ENCODE measurements around the gene CSRNP3.
"Not testable (repeated sequence)": the region's sequence is repeated elsewhere in the genome, so short reads cannot be mapped to it uniquely, and the experiment has no call there.

The CSRNP3 gene

DNA sequence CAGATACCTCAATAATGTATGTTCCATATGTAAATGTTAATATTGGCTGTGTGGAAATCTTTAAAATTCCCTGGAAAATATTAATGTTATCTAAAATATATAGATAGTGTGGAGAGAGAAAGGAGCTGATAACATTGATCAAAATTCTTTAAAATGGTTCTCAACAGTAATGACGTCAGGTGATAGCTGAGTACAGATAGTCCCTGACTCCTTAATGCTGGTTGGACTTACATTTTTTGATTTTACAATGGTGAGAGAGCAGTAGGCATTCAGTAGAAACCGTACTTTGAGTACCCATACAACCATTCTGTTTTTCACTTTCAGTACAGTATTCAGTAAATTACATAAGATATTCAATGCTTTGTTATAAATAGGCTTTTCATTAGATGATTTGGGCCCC is 177.9 kb downstream of the CSRNP3 start:
- Histone ChIP-seq H2AFZ (ENCODE audit: low read length, unreplicated experiment) (no peak overlapping the region), H3K4me3 (ENCODE audit: low read depth, low read length) (no peak overlapping the region), H3K4me1 (ENCODE audit: control insufficient read depth, insufficient read depth, low read length, unreplicated experiment) (no peaks in the 10 kb centered on the region), H3K27ac (ENCODE audit: low read depth, low read length) (no peak overlapping the region), H3K36me3 (ENCODE audit: insufficient read depth, low read length) (no peaks in the 10 kb centered on the region), H3K27me3 (ENCODE audit: insufficient read depth, low read length) (0 out of 2 replicates have a peak, but pooled peaks cover 3% of the 10 kb centered on the region), H3K79me2 (ENCODE audit: control insufficient read depth, insufficient read depth, low read length, unreplicated experiment) (no peaks in the 10 kb centered on the region)

DNA sequence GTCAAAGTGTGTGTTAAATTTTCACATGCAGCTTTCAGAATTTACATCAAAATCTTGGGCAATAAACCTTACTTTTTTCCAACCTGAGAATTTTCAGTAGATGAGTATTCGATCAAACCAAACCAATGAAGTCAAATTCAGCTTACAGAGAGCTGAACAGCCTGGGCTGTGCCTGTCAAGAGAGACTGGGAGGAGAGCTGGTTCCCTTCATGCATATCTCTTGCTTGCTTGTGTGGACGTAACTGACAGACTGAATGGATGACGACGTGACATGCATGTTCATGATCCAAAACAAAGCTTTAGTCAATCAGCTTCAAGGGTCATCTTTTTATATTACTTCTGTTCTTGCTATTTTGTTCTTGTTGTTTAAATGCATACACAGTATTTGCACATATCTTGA is 179.3 kb downstream of the CSRNP3 start:
- no peak overlapping the region for H3K4me3 ChIP-seq (ENCODE audit: low read depth, low read length)
- H3K79me2 ChIP-seq (ENCODE audit: control insufficient read depth, insufficient read depth, low read length, unreplicated experiment), result no peaks in the 10 kb centered on the region
- H3K4me1 ChIP-seq (ENCODE audit: control insufficient read depth, insufficient read depth, low read length, unreplicated experiment), result no peaks in the 10 kb centered on the region
- H3K27me3 ChIP-seq (ENCODE audit: insufficient read depth, low read length), result 0 out of 2 replicates have a peak, but pooled peaks cover 3% of the 10 kb centered on the region
- H3K36me3 ChIP-seq (ENCODE audit: insufficient read depth, low read length), result no peaks in the 10 kb centered on the region
- no peak overlapping the region for H3K27ac ChIP-seq (ENCODE audit: low read depth, low read length)
- no peak overlapping the region for H2AFZ ChIP-seq (ENCODE audit: low read length, unreplicated experiment)

DNA sequence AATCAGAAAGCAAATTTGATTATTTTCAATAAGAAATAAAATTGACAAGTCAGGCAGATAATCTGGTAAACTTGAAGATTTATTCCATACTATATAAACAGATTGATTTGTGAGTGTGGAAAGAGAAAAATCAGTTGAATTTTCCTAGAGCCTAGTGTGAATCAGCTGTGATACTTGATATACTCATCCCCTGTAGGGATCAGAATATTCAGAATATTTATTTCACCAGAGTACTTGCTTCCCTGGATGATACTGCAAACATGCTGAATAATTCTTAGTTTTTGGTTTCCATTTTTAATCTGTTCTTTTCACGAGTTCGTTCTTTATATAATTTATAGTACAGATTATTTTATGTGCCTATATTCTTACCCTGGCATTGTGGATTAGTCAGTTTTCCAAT is 181.7 kb downstream of the CSRNP3 start:
- H3K4me1 ChIP-seq (ENCODE audit: control insufficient read depth, insufficient read depth, low read length, unreplicated experiment), result no peaks in the 10 kb centered on the region
- H3K4me3 ChIP-seq (ENCODE audit: low read depth, low read length), result no peak overlapping the region
- no peaks in the 10 kb centered on the region for H3K36me3 ChIP-seq (ENCODE audit: insufficient read depth, low read length)
- 0 out of 2 replicates have a peak, but pooled peaks cover 3% of the 10 kb centered on the region for H3K27me3 ChIP-seq (ENCODE audit: insufficient read depth, low read length)
- no peak overlapping the region for H3K27ac ChIP-seq (ENCODE audit: low read depth, low read length)
- no peak overlapping the region for H2AFZ ChIP-seq (ENCODE audit: low read length, unreplicated experiment)
- no peaks in the 10 kb centered on the region for H3K79me2 ChIP-seq (ENCODE audit: control insufficient read depth, insufficient read depth, low read length, unreplicated experiment)

DNA sequence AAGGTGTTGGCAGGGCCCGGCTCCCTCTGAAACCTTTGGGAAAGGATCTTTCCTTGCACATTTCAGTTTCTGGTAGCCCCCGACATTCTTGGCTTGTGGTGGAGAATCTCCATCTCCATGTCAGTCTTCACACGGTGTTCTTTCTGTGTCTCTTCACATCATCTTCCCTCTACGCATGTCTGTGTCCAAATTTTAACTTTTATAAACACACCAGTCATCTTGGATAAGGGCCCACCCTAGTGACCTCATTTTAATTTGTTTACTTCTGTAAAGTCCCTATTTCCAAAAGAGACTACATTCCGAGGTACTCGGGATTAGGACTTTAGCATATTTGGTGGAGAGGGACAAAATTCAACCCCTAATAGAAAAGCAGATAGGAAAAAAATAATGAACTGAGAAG is 186.2 kb downstream of the CSRNP3 start:
- Histone ChIP-seq H2AFZ (ENCODE audit: low read length, unreplicated experiment) (no peak overlapping the region), H3K79me2 (ENCODE audit: control insufficient read depth, insufficient read depth, low read length, unreplicated experiment) (no peaks in the 10 kb centered on the region), H3K27me3 (ENCODE audit: insufficient read depth, low read length) (no peaks in the 10 kb centered on the region), H3K4me1 (ENCODE audit: control insufficient read depth, insufficient read depth, low read length, unreplicated experiment) (no peaks in the 10 kb centered on the region), H3K4me3 (ENCODE audit: low read depth, low read length) (no peak overlapping the region), H3K36me3 (ENCODE audit: insufficient read depth, low read length) (no peaks in the 10 kb centered on the region), H3K27ac (ENCODE audit: low read depth, low read length) (no peak overlapping the region)

DNA sequence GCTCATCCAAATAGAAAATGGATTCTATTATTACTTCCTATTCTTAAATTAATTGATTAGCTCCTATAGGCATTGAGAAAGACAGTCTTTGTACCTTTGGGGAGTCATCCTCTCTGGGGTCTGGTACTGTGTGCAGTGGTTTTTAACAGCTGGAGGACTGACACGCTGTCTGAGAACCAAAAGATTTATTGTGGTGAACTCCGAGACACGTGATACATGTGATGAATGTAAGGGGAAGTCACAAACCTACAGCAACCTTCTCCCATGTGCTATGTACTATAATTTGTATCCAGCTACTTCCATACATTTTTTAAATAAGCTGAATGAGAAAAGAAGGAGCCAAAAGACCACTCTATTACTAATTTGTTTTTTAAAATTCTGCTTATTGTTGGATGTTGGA is 190.9 kb downstream of the CSRNP3 start:
- Histone ChIP-seq H3K79me2 (ENCODE audit: control insufficient read depth, insufficient read depth, low read length, unreplicated experiment) (no peaks in the 10 kb centered on the region), H3K4me1 (ENCODE audit: control insufficient read depth, insufficient read depth, low read length, unreplicated experiment) (no peaks in the 10 kb centered on the region), H3K27me3 (ENCODE audit: insufficient read depth, low read length) (no peaks in the 10 kb centered on the region; the same call in 1 of the 2 replicates), H3K36me3 (ENCODE audit: insufficient read depth, low read length) (no peaks in the 10 kb centered on the region), H2AFZ (ENCODE audit: low read length, unreplicated experiment) (no peak overlapping the region), H3K4me3 (ENCODE audit: low read depth, low read length) (no peak overlapping the region), H3K27ac (ENCODE audit: low read depth, low read length) (no peak overlapping the region)

DNA sequence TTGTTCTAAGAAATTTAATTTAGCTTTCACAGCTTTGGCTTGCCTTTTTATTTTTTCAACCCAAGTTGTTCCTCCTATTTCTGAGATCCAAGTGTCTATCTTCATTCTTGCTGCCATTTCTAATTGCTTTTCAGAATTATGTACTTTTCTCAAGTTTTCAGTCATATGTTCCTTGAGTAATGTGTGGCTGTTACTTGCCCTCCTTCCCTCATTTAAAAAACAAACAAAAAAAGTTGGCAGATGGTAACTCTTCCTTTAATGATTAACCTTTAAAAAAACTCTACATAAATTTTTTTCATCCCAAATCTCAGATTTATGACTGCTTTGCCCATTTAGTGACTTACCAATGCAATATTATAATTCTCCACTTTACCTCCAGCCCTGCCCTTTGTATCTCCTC is 193.2 kb downstream of the CSRNP3 start:
- Histone ChIP-seq H3K79me2 (ENCODE audit: control insufficient read depth, insufficient read depth, low read length, unreplicated experiment) (no peaks in the 10 kb centered on the region), H3K4me3 (ENCODE audit: low read depth, low read length) (no peak overlapping the region), H3K36me3 (ENCODE audit: insufficient read depth, low read length) (no peaks in the 10 kb centered on the region), H3K27me3 (ENCODE audit: insufficient read depth, low read length) (no peaks in the 10 kb centered on the region; the same call in 1 of the 2 replicates), H3K27ac (ENCODE audit: low read depth, low read length) (no peak overlapping the region), H2AFZ (ENCODE audit: low read length, unreplicated experiment) (no peak overlapping the region), H3K4me1 (ENCODE audit: control insufficient read depth, insufficient read depth, low read length, unreplicated experiment) (no peaks in the 10 kb centered on the region)

DNA sequence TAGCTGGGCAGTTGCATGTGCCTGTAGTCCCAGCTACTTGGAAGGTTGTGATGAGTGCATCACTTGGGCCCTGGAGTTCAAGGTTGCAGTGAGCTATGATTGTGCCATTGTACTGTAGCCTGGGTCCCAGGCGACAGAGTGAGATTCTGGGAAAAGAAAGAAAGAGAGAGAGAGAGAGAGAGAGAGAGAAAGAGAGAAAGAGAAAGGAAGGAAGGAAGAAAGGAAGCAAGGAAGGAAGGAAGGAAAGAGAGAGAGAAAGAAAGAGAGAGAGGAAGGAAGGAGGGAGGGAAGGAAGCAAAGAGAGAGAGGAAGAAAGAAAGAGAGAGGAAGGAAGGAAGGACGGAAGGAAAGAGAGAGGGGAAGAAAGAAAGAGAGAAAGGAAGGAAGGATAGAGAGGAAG is 196.1 kb downstream of the CSRNP3 start:
- no peaks in the 10 kb centered on the region for H3K4me1 ChIP-seq (ENCODE audit: control insufficient read depth, insufficient read depth, low read length, unreplicated experiment)
- no peaks in the 10 kb centered on the region for H3K36me3 ChIP-seq (ENCODE audit: insufficient read depth, low read length)
- H3K27ac ChIP-seq (ENCODE audit: low read depth, low read length), result no peak overlapping the region
- no peak overlapping the region for H2AFZ ChIP-seq (ENCODE audit: low read length, unreplicated experiment)
- H3K27me3 ChIP-seq (ENCODE audit: insufficient read depth, low read length), result no peaks in the 10 kb centered on the region; the same call in 1 of the 2 replicates
- H3K4me3 ChIP-seq (ENCODE audit: low read depth, low read length), result no peak overlapping the region
- no peaks in the 10 kb centered on the region for H3K79me2 ChIP-seq (ENCODE audit: control insufficient read depth, insufficient read depth, low read length, unreplicated experiment)

DNA sequence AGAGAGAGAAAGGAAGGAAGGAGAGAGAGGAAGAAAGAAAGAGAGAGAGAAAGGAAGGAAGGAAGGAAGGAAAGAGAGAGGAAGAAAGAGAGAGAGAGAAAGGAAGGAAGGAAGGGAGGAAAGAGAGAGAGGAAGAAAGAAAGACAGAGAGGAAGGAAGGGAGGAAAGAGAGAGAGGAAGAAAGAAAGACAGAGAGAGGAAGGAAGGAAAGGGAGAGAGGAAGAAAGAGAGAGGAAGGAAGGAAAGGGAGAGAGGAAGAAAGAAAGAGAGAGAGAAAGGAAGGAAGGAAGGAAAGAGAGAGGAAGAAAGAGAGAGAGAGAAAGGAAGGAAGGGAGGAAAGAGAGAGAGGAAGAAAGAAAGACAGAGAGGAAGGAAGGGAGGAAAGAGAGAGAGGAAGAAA is 196.6 kb downstream of the CSRNP3 start:
- H3K27ac ChIP-seq (ENCODE audit: low read depth, low read length); H3K79me2 ChIP-seq (ENCODE audit: control insufficient read depth, insufficient read depth, low read length, unreplicated experiment); H3K36me3 ChIP-seq (ENCODE audit: insufficient read depth, low read length); H3K4me1 ChIP-seq (ENCODE audit: control insufficient read depth, insufficient read depth, low read length, unreplicated experiment); H2AFZ ChIP-seq (ENCODE audit: low read length, unreplicated experiment); H3K4me3 ChIP-seq (ENCODE audit: low read depth, low read length); H3K27me3 ChIP-seq (ENCODE audit: insufficient read depth, low read length): not testable (repeated sequence)

DNA sequence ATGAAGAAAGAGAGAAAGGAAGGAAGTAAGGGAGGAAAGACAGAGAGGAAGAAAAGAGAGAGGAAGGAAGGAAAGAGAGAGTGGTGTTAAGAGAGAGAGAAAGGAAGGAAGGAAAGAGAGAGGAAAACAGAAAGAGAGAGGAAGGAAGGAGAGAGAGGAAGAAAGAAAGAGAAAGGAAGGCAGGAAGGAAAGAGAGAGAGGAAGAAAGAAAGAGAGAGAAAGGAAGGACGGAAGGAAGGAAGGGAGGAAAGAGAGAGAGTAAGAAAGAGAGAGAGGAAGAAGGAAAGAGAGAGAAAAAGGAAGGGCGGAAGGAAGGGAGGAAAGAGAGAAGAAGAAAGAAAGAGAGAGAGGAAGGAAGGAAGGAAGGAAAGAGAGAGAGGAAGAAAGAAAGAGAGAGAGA is 197.1 kb downstream of the CSRNP3 start:
- Histone ChIP-seq H3K4me1 (ENCODE audit: control insufficient read depth, insufficient read depth, low read length, unreplicated experiment) (no peaks in the 10 kb centered on the region), H2AFZ (ENCODE audit: low read length, unreplicated experiment) (no peak overlapping the region), H3K27me3 (ENCODE audit: insufficient read depth, low read length) (no peaks in the 10 kb centered on the region; the same call in 1 of the 2 replicates), H3K4me3 (ENCODE audit: low read depth, low read length) (no peak overlapping the region), H3K27ac (ENCODE audit: low read depth, low read length) (no peak overlapping the region), H3K79me2 (ENCODE audit: control insufficient read depth, insufficient read depth, low read length, unreplicated experiment) (no peaks in the 10 kb centered on the region), H3K36me3 (ENCODE audit: insufficient read depth, low read length) (no peaks in the 10 kb centered on the region)

DNA sequence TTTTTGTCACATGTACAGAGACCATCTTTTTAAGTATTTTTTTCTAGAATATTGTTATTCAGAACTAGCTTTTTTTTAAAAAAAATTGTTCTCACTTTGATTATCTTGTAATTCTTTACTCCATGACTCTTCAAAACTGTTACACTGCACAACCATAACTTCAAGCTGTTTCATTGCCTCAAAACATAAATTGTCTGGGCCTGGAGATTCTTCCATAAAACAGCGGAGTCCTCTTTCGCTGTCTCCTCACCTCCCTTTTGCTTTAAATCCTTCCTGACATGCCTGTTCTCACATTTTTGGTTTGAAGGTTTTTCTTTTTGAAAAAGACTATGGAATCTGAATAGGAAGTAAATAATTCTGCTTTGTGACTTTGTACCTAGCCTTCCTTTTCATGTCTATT is 197.9 kb downstream of the CSRNP3 start:
- H3K4me3 ChIP-seq (ENCODE audit: low read depth, low read length), result no peak overlapping the region
- H3K79me2 ChIP-seq (ENCODE audit: control insufficient read depth, insufficient read depth, low read length, unreplicated experiment), result no peaks in the 10 kb centered on the region
- no peaks in the 10 kb centered on the region for H3K36me3 ChIP-seq (ENCODE audit: insufficient read depth, low read length)
- no peaks in the 10 kb centered on the region; the same call in 1 of the 2 replicates for H3K27me3 ChIP-seq (ENCODE audit: insufficient read depth, low read length)
- H2AFZ ChIP-seq (ENCODE audit: low read length, unreplicated experiment), result no peak overlapping the region
- no peak overlapping the region for H3K27ac ChIP-seq (ENCODE audit: low read depth, low read length)
- no peaks in the 10 kb centered on the region for H3K4me1 ChIP-seq (ENCODE audit: control insufficient read depth, insufficient read depth, low read length, unreplicated experiment)

DNA sequence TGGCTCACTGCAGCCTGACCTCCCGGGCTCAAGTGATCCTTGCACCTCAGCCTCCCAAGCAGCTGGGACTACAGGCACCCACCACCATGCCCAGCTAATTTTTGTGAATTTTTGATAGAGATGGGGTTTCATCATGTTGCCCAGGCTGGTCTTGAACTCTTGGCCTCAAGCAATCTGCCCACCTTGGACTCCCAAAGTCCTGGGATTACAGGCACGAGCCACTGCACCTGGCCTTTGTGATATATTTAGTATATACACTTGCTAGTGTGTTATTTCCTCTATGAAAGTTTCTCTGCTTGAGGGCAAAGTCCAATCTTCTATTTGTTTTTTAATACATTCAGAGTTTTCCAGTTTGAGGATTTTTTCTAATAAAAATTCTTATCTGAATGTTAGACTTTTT is 205.3 kb downstream of the CSRNP3 start:
- Histone ChIP-seq H3K27ac (ENCODE audit: low read depth, low read length) (no peak overlapping the region), H3K79me2 (ENCODE audit: control insufficient read depth, insufficient read depth, low read length, unreplicated experiment) (no peaks in the 10 kb centered on the region), H3K4me1 (ENCODE audit: control insufficient read depth, insufficient read depth, low read length, unreplicated experiment) (no peaks in the 10 kb centered on the region), H3K27me3 (ENCODE audit: insufficient read depth, low read length) (no peaks in the 10 kb centered on the region), H3K36me3 (ENCODE audit: insufficient read depth, low read length) (no peaks in the 10 kb centered on the region), H3K4me3 (ENCODE audit: low read depth, low read length) (no peak overlapping the region), H2AFZ (ENCODE audit: low read length, unreplicated experiment) (no peak overlapping the region)
